Measurements from ENCODE around the gene MMP1. TPM values are rescaled to one million over a fixed set of nuclear protein-coding genes. Genes with fewer than 3 reads are reported as not detected.
"Not testable (repeated sequence)": the region's sequence is repeated elsewhere in the genome, so short reads cannot be mapped to it uniquely, and the experiment has no call there.

Gene MMP1
- total RNA-seq, 1 donor from 2014 or later = 2,602 TPM

- DNase-seq (ENCODE audit: extremely low read depth, low read depth, low spot score) = no peak
Observed at GRCh38 chr11:102761646-102762238, 36.2 kb downstream of the MMP1 start.

- DNase-seq (ENCODE audit: extremely low read depth, low read depth, low spot score) = peak; percentile 97
Observed at GRCh38 chr11:102760344-102761035, 37.5 kb downstream of the MMP1 start.

- no peak for DNase-seq (ENCODE audit: extremely low read depth, low read depth, low spot score)
Observed at GRCh38 chr11:102757823-102758549, 40.0 kb downstream of the MMP1 start.

- DNase-seq (ENCODE audit: extremely low read depth, low read depth, low spot score) = no peak
Observed at GRCh38 chr11:102753267-102753666, 44.7 kb downstream of the MMP1 start.

- no peak for DNase-seq (ENCODE audit: extremely low read depth, low read depth, low spot score)
Observed at GRCh38 chr11:102751673-102752072, 46.3 kb downstream of the MMP1 start.

- DNase-seq (ENCODE audit: extremely low read depth, low read depth, low spot score) = no peak
Observed at GRCh38 chr11:102749101-102749722, 48.7 kb downstream of the MMP1 start.

GRCh38 chr11:102746746-102747578, 51.0 kb downstream of the MMP1 start:
- not testable (repeated sequence) for DNase-seq (ENCODE audit: extremely low read depth, low read depth, low spot score)

Other genes with a start within 250 kb of the MMP1 start
- not detected in 2 replicates for gene MMP20, start 172.8 kb downstream of the MMP1 start, total RNA-seq
- not detected in 2 replicates for gene MMP27, start 92.4 kb downstream of the MMP1 start, total RNA-seq
- gene MMP8, start 73.2 kb downstream of the MMP1 start, total RNA-seq = not detected in 2 replicates
- 29.5 and 39.8 TPM in 2 replicates for gene MMP10, start 17.5 kb downstream of the MMP1 start, total RNA-seq
- gene MMP3, start 45.4 kb upstream of the MMP1 start, total RNA-seq = not detected in 2 replicates
- gene MMP12, start 76.8 kb upstream of the MMP1 start, total RNA-seq = not detected in 2 replicates
- not detected in 2 replicates for gene MMP13, start 157.6 kb upstream of the MMP1 start, total RNA-seq